DOHH2 (cell line): ENCODE data around the gene DCLK1.

Experiments
- H3F3A ChIP-seq: fragments of 200-600 bp; sonication (generic), shearing (Covaris generic); 2 replicates; pipeline ENCODE4 v1.6.0; 2016; ENCODE audit warnings: antibody characterized with exemption, mild to moderate bottlenecking; ENCODE audit not compliant: control insufficient read depth, insufficient read depth
- H3K27ac ChIP-seq: fragments of 200-600 bp; sonication (generic); 2 replicates; pipeline ENCODE4 v1.5.1; 2014; ENCODE audit warnings: low read depth, mild to moderate bottlenecking, low read length, moderate library complexity
- H3K27me3 ChIP-seq: fragments of 200-600 bp; sonication (generic); 2 replicates; pipeline ENCODE4 v1.6.1; 2014; ENCODE audit warnings: mild to moderate bottlenecking, low read length, mixed read lengths; ENCODE audit not compliant: control insufficient read depth
- H3K36me3 ChIP-seq: fragments of 200-600 bp; sonication (generic); 2 replicates; pipeline ENCODE4 v1.6.1; 2014; ENCODE audit warnings: mild to moderate bottlenecking, low read length, moderate library complexity, mixed read lengths; ENCODE audit not compliant: control insufficient read depth
- H3K4me1 ChIP-seq: fragments of 200-600 bp; sonication (generic); 2 replicates; pipeline ENCODE4 v1.6.1; 2014; ENCODE audit warnings: mild to moderate bottlenecking, low read length, mixed read lengths; ENCODE audit not compliant: control insufficient read depth
- H3K4me2 ChIP-seq: fragments of 200-600 bp; sonication (generic); 2 replicates; pipeline ENCODE4 v1.6.0; 2014; ENCODE audit warnings: mild to moderate bottlenecking, low read length, moderate library complexity
- H3K4me3 ChIP-seq: fragments of 200-600 bp; sonication (generic); 2 replicates; pipeline ENCODE4 v1.5.1; 2014; ENCODE audit warnings: mild to moderate bottlenecking, low read length, mixed read lengths
- H3K79me2 ChIP-seq: fragments of 200-600 bp; sonication (generic); 2 replicates; pipeline ENCODE4 v1.6.1; 2014; ENCODE audit warnings: mild to moderate bottlenecking, low read length, mixed read lengths; ENCODE audit not compliant: control insufficient read depth
- H3K9me2 ChIP-seq: fragments of 200-600 bp; sonication (generic); replicated peaks from 2 replicates; pipeline ENCODE4 v1.6.1; 2014; ENCODE audit warnings: mild to moderate bottlenecking, low read length, mixed read lengths; ENCODE audit not compliant: control insufficient read depth
- H3K9me3 ChIP-seq: fragments of 200-600 bp; sonication (generic); 2 replicates; pipeline ENCODE4 v1.6.1; 2014; ENCODE audit warnings: antibody characterized with exemption, low read length, mixed read lengths; ENCODE audit not compliant: control insufficient read depth, insufficient read depth
- H4K20me1 ChIP-seq: fragments of 200-600 bp; sonication (generic); 2 replicates; pipeline ENCODE4 v1.6.0; 2014; ENCODE audit warnings: low read depth, mild to moderate bottlenecking, antibody characterized with exemption, low read length, moderate library complexity; ENCODE audit not compliant: control insufficient read depth, insufficient read depth
- CTCF ChIP-seq: fragments of 200-600 bp; sonication (generic); IDR thresholded peaks from one replicate; pipeline ENCODE4 v1.5.1; 2014; ENCODE audit warnings: antibody characterized with exemption, mild to moderate bottlenecking, low read depth, low read length; ENCODE audit not compliant: poor library complexity, severe bottlenecking
- EZH2phosphoT487 ChIP-seq: fragments of 200-600 bp; sonication (generic); IDR thresholded peaks from 2 replicates; pipeline ENCODE4 v1.6.1; 2017; ENCODE audit warnings: borderline replicate concordance, mild to moderate bottlenecking, antibody characterized with exemption, low read length, moderate library complexity, mixed read lengths

The DCLK1 gene

GRCh38 chr13:35851881-35852280 is 279.3 kb downstream of the DCLK1 start:
- H3K9me2 ChIP-seq = no peaks in the 10 kb centered on the region
- no peak for TF ChIP-seq EZH2phosphoT487
- no peak for TF ChIP-seq CTCF
- no peak overlapping the region for H3K27ac ChIP-seq
- H3K4me3 ChIP-seq = no peak overlapping the region
- no peaks in the 10 kb centered on the region for H4K20me1 ChIP-seq
- H3K9me3 ChIP-seq = 0 out of 2 replicates have a peak, but pooled peaks cover 3% of the 10 kb centered on the region
- no peaks in the 10 kb centered on the region for H3K79me2 ChIP-seq
- H3K36me3 ChIP-seq = no peaks in the 10 kb centered on the region
- H3K4me1 ChIP-seq = no peaks in the 10 kb centered on the region
- peaks cover 22% of the 10 kb centered on the region for H3K27me3 ChIP-seq
- H3F3A ChIP-seq = no peaks in the 10 kb centered on the region
- H3K4me2 ChIP-seq = no peak overlapping the region

GRCh38 chr13:35851356-35851755 is 279.8 kb downstream of the DCLK1 start:
- no peaks in the 10 kb centered on the region for H3K36me3 ChIP-seq

GRCh38 chr13:35850569-35850968 is 280.6 kb downstream of the DCLK1 start:
- no peaks in the 10 kb centered on the region for H3K9me2 ChIP-seq
- no peaks in the 10 kb centered on the region for H3K36me3 ChIP-seq
- H3K4me1 ChIP-seq = no peaks in the 10 kb centered on the region
- no peaks in the 10 kb centered on the region for H4K20me1 ChIP-seq
- TF ChIP-seq EZH2phosphoT487 = no peak
- no peak for TF ChIP-seq CTCF
- H3K4me3 ChIP-seq = no peak overlapping the region
- no peaks in the 10 kb centered on the region for H3K79me2 ChIP-seq
- H3K27ac ChIP-seq = no peak overlapping the region
- 0 out of 2 replicates have a peak, but pooled peaks cover 3% of the 10 kb centered on the region for H3K9me3 ChIP-seq
- H3K4me2 ChIP-seq = no peak overlapping the region
- peaks cover 12% of the 10 kb centered on the region for H3K27me3 ChIP-seq
- no peaks in the 10 kb centered on the region for H3F3A ChIP-seq

More at GRCh38 chr13:35851356-35851755, 279.8 kb downstream of the DCLK1 start:
- H4K20me1 ChIP-seq = no peaks in the 10 kb centered on the region
- no peaks in the 10 kb centered on the region for H3F3A ChIP-seq
- H3K79me2 ChIP-seq = no peaks in the 10 kb centered on the region
- peaks cover 19% of the 10 kb centered on the region for H3K27me3 ChIP-seq
- no peak for TF ChIP-seq EZH2phosphoT487
- no peak for TF ChIP-seq CTCF
- no peaks in the 10 kb centered on the region for H3K9me2 ChIP-seq
- H3K9me3 ChIP-seq = 0 out of 2 replicates have a peak, but pooled peaks cover 3% of the 10 kb centered on the region
- no peaks in the 10 kb centered on the region for H3K4me1 ChIP-seq
- H3K4me2 ChIP-seq = no peak overlapping the region
- no peak overlapping the region for H3K27ac ChIP-seq
- no peak overlapping the region for H3K4me3 ChIP-seq

- H3K27ac ChIP-seq = no peak overlapping the region
- 0 out of 2 replicates have a peak, but pooled peaks cover 3% of the 10 kb centered on the region for H3K9me3 ChIP-seq
- H3K9me2 ChIP-seq = no peaks in the 10 kb centered on the region
- no peaks in the 10 kb centered on the region for H3K4me1 ChIP-seq
- H3K4me2 ChIP-seq = no peak overlapping the region
- no peak for TF ChIP-seq CTCF
- TF ChIP-seq EZH2phosphoT487 = no peak
- no peak overlapping the region for H3K4me3 ChIP-seq
- no peaks in the 10 kb centered on the region for H3F3A ChIP-seq
- H3K27me3 ChIP-seq = 0 out of 2 replicates have a peak, but pooled peaks cover 3% of the 10 kb centered on the region
- no peaks in the 10 kb centered on the region for H3K36me3 ChIP-seq
- no peaks in the 10 kb centered on the region for H4K20me1 ChIP-seq
- H3K79me2 ChIP-seq = no peaks in the 10 kb centered on the region
Observed at GRCh38 chr13:35849256-35849644, 281.9 kb downstream of the DCLK1 start.
